GM12864 (cell line): ENCODE data around the gene CTNNA3.

Experiments
- DNase-seq: peaks from one replicate; pipeline ENCODE4 v3.0.0-alpha.2; 2011; ENCODE audit warnings: low read depth
- H3K4me3 ChIP-seq: 2 replicates; pipeline ENCODE4 v1.5.1; 2011; ENCODE audit warnings: mild to moderate bottlenecking, low read depth, low read length, control low read depth
- TF ChIP-seq, protein P1 (sequence below): IDR thresholded peaks from 2 replicates; pipeline ENCODE4 v1.5.1; 2011; ENCODE audit warnings: low read depth, mild to moderate bottlenecking, moderate library complexity, low read length, control low read depth, inconsistent platforms; ENCODE audit errors: missing control alignments

Gene CTNNA3

DNA sequence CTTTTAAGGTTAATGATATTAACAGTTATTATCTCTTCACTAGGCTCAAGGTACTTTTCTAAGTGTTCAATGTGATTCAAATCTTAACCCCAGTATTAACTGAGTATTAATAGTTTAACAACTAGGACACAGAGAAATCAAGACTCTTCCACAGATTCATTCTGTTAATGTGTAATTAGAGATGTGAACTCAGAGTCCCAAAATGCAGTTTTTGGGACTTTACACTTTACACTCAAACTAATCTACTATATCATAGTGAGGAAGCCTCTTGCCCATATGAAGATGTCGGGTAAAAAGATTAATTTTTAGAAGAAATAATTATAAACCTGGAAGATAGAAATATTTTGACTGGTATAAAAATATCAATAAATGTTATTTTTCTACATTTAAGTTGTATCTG, 1414.7 kb downstream of the CTNNA3 start:
- DNase-seq: no peak
- TF ChIP-seq, protein P1, sequence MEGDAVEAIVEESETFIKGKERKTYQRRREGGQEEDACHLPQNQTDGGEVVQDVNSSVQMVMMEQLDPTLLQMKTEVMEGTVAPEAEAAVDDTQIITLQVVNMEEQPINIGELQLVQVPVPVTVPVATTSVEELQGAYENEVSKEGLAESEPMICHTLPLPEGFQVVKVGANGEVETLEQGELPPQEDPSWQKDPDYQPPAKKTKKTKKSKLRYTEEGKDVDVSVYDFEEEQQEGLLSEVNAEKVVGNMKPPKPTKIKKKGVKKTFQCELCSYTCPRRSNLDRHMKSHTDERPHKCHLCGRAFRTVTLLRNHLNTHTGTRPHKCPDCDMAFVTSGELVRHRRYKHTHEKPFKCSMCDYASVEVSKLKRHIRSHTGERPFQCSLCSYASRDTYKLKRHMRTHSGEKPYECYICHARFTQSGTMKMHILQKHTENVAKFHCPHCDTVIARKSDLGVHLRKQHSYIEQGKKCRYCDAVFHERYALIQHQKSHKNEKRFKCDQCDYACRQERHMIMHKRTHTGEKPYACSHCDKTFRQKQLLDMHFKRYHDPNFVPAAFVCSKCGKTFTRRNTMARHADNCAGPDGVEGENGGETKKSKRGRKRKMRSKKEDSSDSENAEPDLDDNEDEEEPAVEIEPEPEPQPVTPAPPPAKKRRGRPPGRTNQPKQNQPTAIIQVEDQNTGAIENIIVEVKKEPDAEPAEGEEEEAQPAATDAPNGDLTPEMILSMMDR: no peak
- no peak overlapping the region for H3K4me3 ChIP-seq

- DNase-seq: no peak
- H3K4me3 ChIP-seq: no peak overlapping the region
- TF ChIP-seq, protein P1: peak; percentile 39
Observed at GRCh38 chr10:66277481-66277880, 1418.5 kb downstream of the CTNNA3 start.

GRCh38 chr10:66273966-66274519, 1422.0 kb downstream of the CTNNA3 start:
- DNase-seq: no peak
- TF ChIP-seq, protein P1: no peak
- H3K4me3 ChIP-seq: no peak overlapping the region

DNA sequence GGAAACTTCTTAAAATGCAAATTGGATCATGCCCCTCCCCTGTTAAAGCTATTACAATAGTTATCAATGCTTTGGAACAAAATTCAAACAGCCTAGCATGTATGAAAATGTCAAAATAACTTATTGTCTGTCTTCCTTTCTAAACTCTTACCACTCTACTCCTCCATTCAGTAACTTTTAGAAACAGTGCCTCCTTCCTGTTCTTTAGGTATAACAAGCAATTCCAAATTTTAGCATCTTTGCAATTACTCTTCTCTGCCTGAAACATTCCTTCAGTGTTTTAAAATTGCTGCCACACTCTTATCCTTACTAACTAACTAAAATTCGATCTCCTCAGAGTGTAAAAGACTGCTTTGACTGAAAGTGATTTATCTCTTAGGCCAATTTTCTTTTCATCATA, 1430.6 kb downstream of the CTNNA3 start:
- TF ChIP-seq, protein P1: no peak
- H3K4me3 ChIP-seq: no peak overlapping the region
- DNase-seq: no peak

GRCh38 chr10:66259836-66260235, 1436.2 kb downstream of the CTNNA3 start:
- TF ChIP-seq, protein P1: no peak
- DNase-seq: no peak
- no peak overlapping the region for H3K4me3 ChIP-seq

DNA sequence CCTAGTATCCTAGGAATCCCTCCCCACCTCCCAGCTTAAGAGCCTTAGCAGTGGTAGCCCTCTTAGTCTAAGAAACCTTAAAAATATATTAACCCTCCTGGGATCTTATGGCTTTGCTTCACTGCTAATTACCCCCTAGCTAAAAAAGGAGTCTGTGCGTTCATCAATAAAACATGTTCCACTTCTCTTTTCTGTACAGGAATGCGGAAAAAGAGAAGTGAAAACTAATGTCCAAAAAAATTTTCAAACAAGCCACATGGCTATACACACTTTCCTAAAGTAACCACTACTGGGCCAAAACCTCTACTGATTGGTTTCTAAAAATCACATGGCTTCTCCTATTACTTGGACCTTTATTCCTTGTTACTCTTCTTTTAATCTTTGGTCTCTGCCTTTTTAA, 1437.3 kb downstream of the CTNNA3 start:
- TF ChIP-seq, protein P1: no peak

DNA sequence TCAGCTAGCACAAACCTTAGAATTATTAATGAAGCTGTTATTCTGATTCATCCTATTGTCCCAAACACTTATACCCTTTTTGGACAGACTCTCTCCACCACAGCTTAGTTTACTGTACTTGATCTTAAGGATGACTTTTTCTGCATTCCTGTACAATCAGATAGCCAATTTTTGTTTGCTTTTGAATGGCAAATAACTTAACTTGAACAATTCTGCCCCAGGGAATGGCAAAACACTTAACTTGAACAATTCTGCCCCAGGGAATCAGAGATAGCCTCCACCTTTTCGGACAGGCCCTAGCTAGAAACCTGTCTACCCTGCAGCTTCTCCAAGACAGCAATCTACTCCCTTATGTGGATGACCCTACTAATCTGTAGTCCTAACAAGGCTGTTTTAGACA, 1438.2 kb downstream of the CTNNA3 start:
- H3K4me3 ChIP-seq: no peak overlapping the region
- TF ChIP-seq, protein P1: no peak
- no peak for DNase-seq

More for the DNA sequence above, 1437.3 kb downstream of the CTNNA3 start:
- H3K4me3 ChIP-seq: no peak overlapping the region
- DNase-seq: no peak
